Gastrocnemius medialis (tissue), 4 donors: ENCODE data around the gene NXNL1. TPM values are rescaled to one million over a fixed set of nuclear protein-coding genes. Genes with fewer than 3 reads are reported as not detected.

Experiments used
- ATAC-seq, 2 donors: fragments of 150-250 bp; one replicate each; pipeline ENCODE4 v1.9.1; 2016
- DNase-seq, 2 donors: peaks; one replicate each; pipeline ENCODE4 v3.0.0-alpha.2; 2019
- H3K27ac ChIP-seq, 4 donors: fragments of 200-600 bp; sonication (generic); 1 replicate in 1 of 4; 2 replicates in 3 of 4; pipeline ENCODE4 v1.5.1; 2016 to 2018; ENCODE audit warnings: mild to moderate bottlenecking in 2 of 4, moderate library complexity in 1 of 4
- H3K27me3 ChIP-seq, 3 donors: fragments of 200-600 bp; sonication (generic) in 2 of 3; 1 replicate in 1 of 3; 2 replicates in 2 of 3; pipeline versions ENCODE4 v1.5.1 to v1.6.0; 2016 to 2019; ENCODE audit warnings: mild to moderate bottlenecking in 1 of 3, moderate library complexity in 1 of 3
- H3K36me3 ChIP-seq, 2 donors: fragments of 200-600 bp; sonication (generic) in 1 of 2; one replicate each; pipeline ENCODE4 v1.5.1; 2017 to 2018
- H3K4me1 ChIP-seq, 2 donors: fragments of 200-600 bp; sonication (generic) in 1 of 2; one replicate each; pipeline ENCODE4 v1.5.1; 2016 to 2017; ENCODE audit warnings: mild to moderate bottlenecking in 2 of 2
- H3K4me3 ChIP-seq, 4 donors: fragments of 200-600 bp; sonication (generic) in 3 of 4; 1 replicate in 1 of 4; 2 replicates in 3 of 4; pipeline ENCODE4 v1.5.1; 2016 to 2019; ENCODE audit warnings: mild to moderate bottlenecking in 2 of 4
- H3K9me3 ChIP-seq, 3 donors: fragments of 200-600 bp; sonication (generic) in 2 of 3; 1 replicate in 1 of 3; 2 replicates in 2 of 3; pipeline ENCODE4 v1.5.1; 2016 to 2019
- CTCF ChIP-seq, 5 experiments: fragments of 450-650 bp in 3 of 5; fragments of 200-600 bp in 2 of 5; sonication (generic) in 2 of 5; IDR thresholded peaks in 4 of 5; conservative IDR thresholded peaks in 1 of 5; 1 replicate in 4 of 5; 2 replicates in 1 of 5; pipeline ENCODE4 v1.5.1; 2016 to 2019; ENCODE audit warnings: antibody characterized with exemption in 5 of 5, mild to moderate bottlenecking in 3 of 5, moderate library complexity in 3 of 5
- POLR2A ChIP-seq, 2 donors: fragments of 450-650 bp; IDR thresholded peaks; one replicate each; pipeline ENCODE4 v1.6.1; 2017; ENCODE audit warnings: antibody characterized with exemption in 2 of 2, mild to moderate bottlenecking in 2 of 2, moderate library complexity in 2 of 2
- in situ Hi-C, 4 donors: fragments of 200-750 bp; cut with MboI; loops; one replicate each; pipeline versions ENCODE4 v1.15.0 to v1.8.0; 2017; ENCODE audit warnings: low sequenced_read_pairs in 4 of 4
- intact Hi-C: fragments of 100-400 bp; cut with DNase I; formaldehyde crosslinking; loops from one replicate; pipeline ENCODE4 v1.15.1; 2023; ENCODE audit warnings: low total_unique reads
- total RNA-seq, 4 donors: library from RNA; depleted of rRNA; stranded (reverse); fragments of >200 nt; gene quantifications; one replicate each; pipeline versions ENCODE4 v1.1.0 to v1.2.3, GENCODE V29; 2016

NXNL1 gene
- total RNA-seq, 4 donors from 2014 or later, result not detected

- Histone ChIP-seq H3K4me1 (no peaks in the 10 kb centered on the region), H3K27me3 (no peaks in the 10 kb centered on the region), H3K4me3 (no peak overlapping the region), H3K27ac (no peak overlapping the region), H3K9me3 (peaks cover 0 to 4% (median 0%) of the 10 kb centered on the region in 3 donors), H3K36me3 (no peaks in the 10 kb centered on the region)
- in situ Hi-C loops, result no loop called here
- intact Hi-C loops, result no loop called here
- peak in 1 of 2 donors; percentile 63 for ATAC-seq
- DNase-seq, result no peak
- TF ChIP-seq CTCF (IDR thresholded peaks at IDR 0.05 in 4 of 5, conservative IDR thresholded peaks at IDR 0.05 in 1 of 5) (peak in 2 of 5 experiments; percentile 19 to 42), POLR2A (IDR thresholded peaks at IDR 0.05) (no peak)
These were observed 19.3 kb downstream of the NXNL1 start for GRCh38 chr19:17441241-17442021.

DNA sequence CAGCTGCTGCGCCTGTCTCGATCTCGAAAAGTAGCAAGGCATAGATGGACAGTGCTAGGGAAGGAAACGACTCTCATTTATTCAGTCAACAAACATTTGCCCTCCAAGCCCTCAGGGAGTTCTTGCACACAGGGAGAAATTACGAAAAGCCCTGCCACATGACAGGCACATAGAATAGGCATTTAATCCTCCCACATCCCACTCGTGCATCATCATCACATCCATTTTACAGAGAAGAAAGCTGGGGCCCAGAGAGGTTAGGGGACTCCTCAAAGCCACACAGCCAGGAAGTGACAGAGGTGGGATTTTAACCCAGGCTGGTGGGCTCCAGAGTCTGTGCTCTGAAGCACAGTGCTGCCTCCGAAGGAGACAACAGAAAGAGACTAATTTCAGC is 23.9 kb downstream of the NXNL1 start:
- Histone ChIP-seq H3K4me1 (no peaks in the 10 kb centered on the region), H3K27ac (no peak overlapping the region), H3K27me3 (no peaks in the 10 kb centered on the region), H3K4me3 (no peak overlapping the region), H3K9me3 (peaks cover 0 to 4% (median 0%) of the 10 kb centered on the region in 3 donors), H3K36me3 (no peaks in the 10 kb centered on the region)
- TF ChIP-seq POLR2A (IDR thresholded peaks at IDR 0.05) (no peak), CTCF (IDR thresholded peaks at IDR 0.05 in 4 of 5, conservative IDR thresholded peaks at IDR 0.05 in 1 of 5) (no peak)
- no peak for DNase-seq
- in situ Hi-C loops, result no loop called here
- intact Hi-C loops, result no loop called here
- no peak for ATAC-seq

- intact Hi-C loops (no loop called here), in situ Hi-C loops (no loop called here)
- Histone ChIP-seq H3K4me3 (no peak overlapping the region), H3K9me3 (peaks cover 0 to under 1% (median 0%) of the 10 kb centered on the region in 3 donors), H3K36me3 (no peaks in the 10 kb centered on the region), H3K27me3 (no peaks in the 10 kb centered on the region), H3K27ac (no peak overlapping the region), H3K4me1 (no peaks in the 10 kb centered on the region)
- TF ChIP-seq POLR2A (IDR thresholded peaks at IDR 0.05), result no peak
- DNase-seq, result no peak
- ATAC-seq, result no peak
These were observed 24.4 kb downstream of the NXNL1 start for GRCh38 chr19:17436094-17436873.

GRCh38 chr19:17435218-17435617 is 25.5 kb downstream of the NXNL1 start:
- Histone ChIP-seq H3K4me1 (peaks cover 0 to 3% of the 10 kb centered on the region in 2 donors), H3K27me3 (no peaks in the 10 kb centered on the region), H3K4me3 (no peak overlapping the region), H3K27ac (no peak overlapping the region), H3K9me3 (no peaks in the 10 kb centered on the region), H3K36me3 (no peaks in the 10 kb centered on the region)
- no peak for DNase-seq
- ATAC-seq, result no peak
- in situ Hi-C loops, result no loop called here
- intact Hi-C loops, result no loop called here
- no peak for TF ChIP-seq CTCF (IDR thresholded peaks at IDR 0.05 in 4 of 5, conservative IDR thresholded peaks at IDR 0.05 in 1 of 5)
- TF ChIP-seq POLR2A (IDR thresholded peaks at IDR 0.05), result no peak

GRCh38 chr19:17431417-17431816 is 29.3 kb downstream of the NXNL1 start:
- TF ChIP-seq CTCF (IDR thresholded peaks at IDR 0.05 in 4 of 5, conservative IDR thresholded peaks at IDR 0.05 in 1 of 5) (no peak), POLR2A (IDR thresholded peaks at IDR 0.05) (no peak)
- H3K27ac ChIP-seq, result no peak overlapping the region
- intact Hi-C loops, result no loop called here
- H3K9me3 ChIP-seq, result no peaks in the 10 kb centered on the region
- ATAC-seq (no peak), DNase-seq (no peak)
- H3K36me3 ChIP-seq, result no peaks in the 10 kb centered on the region
- no peak overlapping the region for H3K4me3 ChIP-seq
- in situ Hi-C loops, result no loop called here
- H3K27me3 ChIP-seq, result no peaks in the 10 kb centered on the region
- H3K4me1 ChIP-seq, result peaks cover 0 to 6% of the 10 kb centered on the region in 2 donors
